ENCODE results near the gene DHRSX. TPM values are rescaled to one million over a fixed set of nuclear protein-coding genes. Genes with fewer than 3 reads are reported as not detected.
A peak's percentile ranks its signal among the peaks of the same experiment; 100 is the strongest.

DHRSX gene
- total and polyA plus RNA-seq, 2 of the 8 experiments (the other 6 are each of a cell fraction or from before 2014, with no cell fraction given): 35.1 to 43.4 TPM

- H3K23me2 ChIP-seq (ENCODE audit: low read depth, low read length): no peaks in the 10 kb centered on the region
- H3K36me3 ChIP-seq (ENCODE audit: control insufficient read depth in 2 of 4, insufficient read depth in 4 of 4, low read length in 3 of 4): peaks cover 0 to under 1% (median 0%) of the 10 kb centered on the region in 4 experiments; a peak in 2 of 8 replicates
- 86% methylated on average over 14 of the region's 14 CpGs; no CpG with 5 or more reads in 1 of the 2 experiments for WGBS, 2 experiments (ENCODE audit: extremely low coverage in 1 of 2, insufficient coverage in 1 of 2, insufficient read length in 1 of 2, insufficient replicate concordance in 2 of 2, low coverage in 1 of 2, low lambda C conversion rate in 2 of 2, missing lambda C conversion rate in 1 of 2)
- no peak overlapping the region for H2BK20ac ChIP-seq (ENCODE audit: low read length)
- DNase-seq (ENCODE audit: low read depth in 1 of 2, low spot score in 2 of 2): no peak
- H3K56ac ChIP-seq (replicated peaks; ENCODE audit: insufficient read length, low read depth, low read length): no peak overlapping the region
- H3K4me1 ChIP-seq (replicated peaks in 1 of 4; ENCODE audit: control insufficient read depth in 3 of 4, insufficient read depth in 4 of 4, low read length in 3 of 4): peaks cover 4 to 12% (median 6%) of the 10 kb centered on the region in 4 experiments
- no peak overlapping the region for H3K4me3 ChIP-seq (ENCODE audit: extremely low read depth in 1 of 4, insufficient read depth in 2 of 4, low read depth in 3 of 4, low read length in 4 of 4)
- no peak overlapping the region for H3K27ac ChIP-seq (ENCODE audit: low read depth, low read length)
- no peak overlapping the region for H4K8ac ChIP-seq (ENCODE audit: extremely low read depth, insufficient read depth, low read length)
- peaks cover 0 to 7% of the 10 kb centered on the region in 2 experiments for H4K20me1 ChIP-seq (replicated peaks in 1 of 2; ENCODE audit: control insufficient read depth in 1 of 2, insufficient read depth in 2 of 2, low read length in 2 of 2)
- H2BK5ac ChIP-seq (ENCODE audit: low read depth, low read length): no peak overlapping the region
- no peak overlapping the region for H4K5ac ChIP-seq (ENCODE audit: insufficient read length, low read depth, low read length)
- H3K79me1 ChIP-seq (ENCODE audit: low read depth, low read length): peaks cover 9% of the 10 kb centered on the region
- no peak overlapping the region for H3K23ac ChIP-seq (ENCODE audit: insufficient read length)
- H2BK120ac ChIP-seq (replicated peaks; ENCODE audit: low read depth, low read length): no peak overlapping the region
- no peak overlapping the region for H3K9ac ChIP-seq (replicated peaks in 1 of 4; ENCODE audit: extremely low read depth in 1 of 4, low read depth in 3 of 4, low read length in 3 of 4)
- no peak for FAIRE-seq
- H3K79me2 ChIP-seq (ENCODE audit: control insufficient read depth in 1 of 2, insufficient read depth in 2 of 2, low read length in 2 of 2): peaks cover 0 to 9% of the 10 kb centered on the region in 2 experiments; a peak in 1 of 4 replicates
- H2AK5ac ChIP-seq (ENCODE audit: low read depth, low read length): no peak overlapping the region
- no peaks in the 10 kb centered on the region for H3K9me3 ChIP-seq (ENCODE audit: insufficient read depth in 2 of 2, low read depth in 1 of 2, low read length in 1 of 2)
- no peak overlapping the region for H2BK15ac ChIP-seq (ENCODE audit: low read length)
- TF ChIP-seq PHF8 (conservative IDR thresholded peaks at IDR 0.05; ENCODE audit: low read depth, low read length): no peak
- TF ChIP-seq JUND (IDR thresholded peaks at IDR 0.05; ENCODE audit: low read length): 0 out of 2 replicates have a peak, but pooled peaks have one; percentile 12
- H3K18ac ChIP-seq (ENCODE audit: extremely low read depth, low read length): no peak overlapping the region
- H3K4ac ChIP-seq (replicated peaks; ENCODE audit: insufficient read length, low read depth, low read length): no peak overlapping the region
- H3K14ac ChIP-seq (ENCODE audit: insufficient read length): no peak overlapping the region
- ChIA-PET POLR2A (ENCODE audit: partially characterized antibody) (no interaction called here), CTCF (ENCODE audit: partially characterized antibody) (no interaction called here)
- H3K27me3 ChIP-seq (replicated peaks in 1 of 4; ENCODE audit: control insufficient read depth in 3 of 4, extremely low read depth in 1 of 4, insufficient read depth in 3 of 4, low read length in 3 of 4): no peaks in the 10 kb centered on the region
- H2AFZ ChIP-seq (ENCODE audit: low read length): no peak overlapping the region
- no peak overlapping the region for H3K4me2 ChIP-seq (ENCODE audit: insufficient read depth in 1 of 2, low read depth in 2 of 2, low read length in 2 of 2)
- no peak overlapping the region for H2BK12ac ChIP-seq (ENCODE audit: low read depth, low read length)
- no peak overlapping the region for H4K91ac ChIP-seq (replicated peaks; ENCODE audit: insufficient read length, low read length)
Measured at GRCh38 chrX:2398064-2398656, 102.6 kb downstream of the DHRSX start.
